Karpas-422 (cell line): Measurements from ENCODE around the gene DENND6B. TPM values are rescaled to one million over a fixed set of nuclear protein-coding genes. Genes with fewer than 3 reads are reported as not detected.
A peak's percentile ranks its signal among the peaks of the same experiment; 100 is the strongest.
"Not testable (repeated sequence)": the region's sequence is repeated elsewhere in the genome, so short reads cannot be mapped to it uniquely, and the experiment has no call there.

Source experiments
- DNase-seq: peaks from one replicate; pipeline ENCODE4 v3.0.0-alpha.2; 2015
- H2AFZ ChIP-seq: fragments of 200-600 bp; sonication (generic); 2 replicates; pipeline ENCODE4 v1.6.1; 2014; ENCODE audit warnings: antibody characterized with exemption, low read length, mixed read lengths
- H3K27ac ChIP-seq: fragments of 200-600 bp; sonication (generic); 2 replicates; pipeline ENCODE4 v1.5.1; 2014; ENCODE audit warnings: mild to moderate bottlenecking, low read length, moderate library complexity
- H3K27me3 ChIP-seq: fragments of 200-600 bp; sonication (generic); 2 replicates; pipeline ENCODE4 v1.6.1; 2014; ENCODE audit warnings: low read length, mixed read lengths
- H3K36me3 ChIP-seq: fragments of 200-600 bp; sonication (generic); 2 replicates; pipeline ENCODE4 v1.6.1; 2014; ENCODE audit warnings: low read length, mixed read lengths; ENCODE audit not compliant: insufficient read depth
- H3K4me1 ChIP-seq: fragments of 200-600 bp; sonication (generic); 2 replicates; pipeline ENCODE4 v1.6.1; 2014; ENCODE audit warnings: mild to moderate bottlenecking, low read length, mixed read lengths
- H3K4me2 ChIP-seq: fragments of 200-600 bp; sonication (generic); 2 replicates; pipeline ENCODE4 v1.6.1; 2014; ENCODE audit warnings: low read length, low read depth, mild to moderate bottlenecking; ENCODE audit not compliant: poor library complexity, severe bottlenecking
- H3K4me3 ChIP-seq: fragments of 200-600 bp; sonication (generic); 2 replicates; pipeline ENCODE4 v1.5.1; 2014; ENCODE audit warnings: mild to moderate bottlenecking, antibody characterized with exemption, low read length, mixed read lengths
- H3K79me2 ChIP-seq: fragments of 200-600 bp; sonication (generic); 2 replicates; pipeline ENCODE4 v1.6.1; 2014; ENCODE audit warnings: mild to moderate bottlenecking, low read length, mixed read lengths
- H3K9ac ChIP-seq: fragments of 200-600 bp; sonication (generic); 2 replicates; pipeline ENCODE4 v1.6.0; 2014; ENCODE audit warnings: low read length
- H3K9me2 ChIP-seq: fragments of 200-600 bp; sonication (generic), shearing (Covaris generic); replicated peaks from 2 replicates; pipeline ENCODE4 v1.6.0; 2014; ENCODE audit warnings: mild to moderate bottlenecking, low read length, moderate library complexity; ENCODE audit not compliant: insufficient read depth
- H3K9me3 ChIP-seq: fragments of 300-700, 200-600 bp; sonication (generic); 2 replicates; pipeline ENCODE4 v1.6.1; 2014; ENCODE audit warnings: low read length, mixed read lengths
- H4K20me1 ChIP-seq: fragments of 200-600 bp; sonication (generic); 2 replicates; pipeline ENCODE4 v1.6.1; 2014; ENCODE audit warnings: mild to moderate bottlenecking, antibody characterized with exemption, low read length, low read depth; ENCODE audit not compliant: insufficient read depth
- total RNA-seq: library from RNA; depleted of rRNA; stranded (reverse); fragments of >200 nt; shearing (Covaris generic); gene quantifications from 2 replicates; pipeline ENCODE4 v1.2.3, GENCODE V29; 2014; ENCODE audit warnings: low replicate concordance

DENND6B gene
- total RNA-seq, 1 experiment from 2014 or later = 2.7 TPM

GRCh38 chr22:50273352-50273751 lies 53.5 kb downstream of the DENND6B start:
- not testable (repeated sequence) for DNase-seq, H3K27me3 ChIP-seq, H3K4me3 ChIP-seq, H3K79me2 ChIP-seq, H3K4me2 ChIP-seq, H2AFZ ChIP-seq, H3K9me2 ChIP-seq, H3K27ac ChIP-seq, H3K9me3 ChIP-seq, H4K20me1 ChIP-seq, H3K36me3 ChIP-seq, H3K9ac ChIP-seq
- peaks cover 24% of the 10 kb centered on the region for H3K4me1 ChIP-seq

GRCh38 chr22:50272044-50272802 lies 54.6 kb downstream of the DENND6B start:
- Histone ChIP-seq H3K9me2 (no peaks in the 10 kb centered on the region), H3K4me2 (peak overlapping the region; percentile 96), H3K4me1 (peaks cover 24% of the 10 kb centered on the region), H3K36me3 (no peaks in the 10 kb centered on the region), H3K27me3 (no peaks in the 10 kb centered on the region), H3K9me3 (peaks cover 4% of the 10 kb centered on the region; the same call in 1 of the 2 replicates), H3K4me3 (peak overlapping the region; percentile 77; the same call in 1 of the 2 replicates), H3K9ac (no peak overlapping the region), H3K27ac (no peak overlapping the region), H4K20me1 (no peaks in the 10 kb centered on the region), H3K79me2 (no peaks in the 10 kb centered on the region), H2AFZ (no peak overlapping the region)
- DNase-seq = no peak

GRCh38 chr22:50271519-50271970 lies 55.3 kb downstream of the DENND6B start:
- H3K9me3 ChIP-seq = peaks cover 4% of the 10 kb centered on the region; the same call in 1 of the 2 replicates
- DNase-seq = peak; percentile 85
- H3K4me1 ChIP-seq = peaks cover 24% of the 10 kb centered on the region
- H2AFZ ChIP-seq = no peak overlapping the region
- no peak overlapping the region for H3K27ac ChIP-seq
- no peaks in the 10 kb centered on the region for H4K20me1 ChIP-seq
- no peaks in the 10 kb centered on the region for H3K36me3 ChIP-seq
- H3K9me2 ChIP-seq = no peaks in the 10 kb centered on the region
- no peaks in the 10 kb centered on the region for H3K27me3 ChIP-seq
- peak overlapping the region; percentile 77 for H3K4me3 ChIP-seq
- peak overlapping the region; percentile 75; the same call in 1 of the 2 replicates for H3K9ac ChIP-seq
- H3K79me2 ChIP-seq = no peaks in the 10 kb centered on the region
- peak overlapping the region; percentile 96 for H3K4me2 ChIP-seq

DNA sequence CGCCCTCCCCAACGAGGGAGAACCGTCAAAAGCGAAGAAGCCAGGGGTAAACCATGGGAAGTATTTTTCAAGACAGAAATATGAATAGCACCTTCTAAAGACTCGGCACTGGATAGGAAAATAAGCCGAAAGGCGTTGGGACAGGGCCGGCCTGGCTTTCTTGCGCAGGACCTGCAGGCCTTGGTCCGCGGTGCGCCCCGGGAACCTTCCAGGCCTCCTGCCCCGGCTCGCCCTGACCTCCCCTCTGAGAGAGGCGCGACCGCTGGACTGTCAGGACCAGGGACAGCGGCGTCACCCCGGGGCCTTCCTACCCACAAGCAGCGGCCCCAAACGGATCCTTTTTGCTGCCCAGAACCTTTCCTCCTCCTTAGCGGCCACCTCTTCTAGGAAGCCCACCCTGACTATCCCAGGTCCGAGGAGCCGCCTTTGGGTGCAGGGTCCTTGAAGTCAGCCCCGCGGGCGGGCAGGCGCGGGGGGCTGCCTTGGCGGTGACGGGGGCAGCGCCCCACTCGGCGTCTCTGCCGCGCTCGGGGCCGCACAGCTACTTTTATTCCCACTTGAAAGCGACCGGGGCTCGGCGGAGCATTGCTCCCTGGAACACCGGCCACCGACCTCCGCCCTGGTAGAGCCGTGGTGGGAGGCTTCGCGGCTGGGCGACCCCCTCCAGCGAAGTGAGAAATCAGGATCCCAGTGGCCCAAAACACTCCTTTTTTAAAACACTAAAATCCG lies 56.0 kb downstream of the DENND6B start:
- no peak overlapping the region for H3K27ac ChIP-seq

DNA sequence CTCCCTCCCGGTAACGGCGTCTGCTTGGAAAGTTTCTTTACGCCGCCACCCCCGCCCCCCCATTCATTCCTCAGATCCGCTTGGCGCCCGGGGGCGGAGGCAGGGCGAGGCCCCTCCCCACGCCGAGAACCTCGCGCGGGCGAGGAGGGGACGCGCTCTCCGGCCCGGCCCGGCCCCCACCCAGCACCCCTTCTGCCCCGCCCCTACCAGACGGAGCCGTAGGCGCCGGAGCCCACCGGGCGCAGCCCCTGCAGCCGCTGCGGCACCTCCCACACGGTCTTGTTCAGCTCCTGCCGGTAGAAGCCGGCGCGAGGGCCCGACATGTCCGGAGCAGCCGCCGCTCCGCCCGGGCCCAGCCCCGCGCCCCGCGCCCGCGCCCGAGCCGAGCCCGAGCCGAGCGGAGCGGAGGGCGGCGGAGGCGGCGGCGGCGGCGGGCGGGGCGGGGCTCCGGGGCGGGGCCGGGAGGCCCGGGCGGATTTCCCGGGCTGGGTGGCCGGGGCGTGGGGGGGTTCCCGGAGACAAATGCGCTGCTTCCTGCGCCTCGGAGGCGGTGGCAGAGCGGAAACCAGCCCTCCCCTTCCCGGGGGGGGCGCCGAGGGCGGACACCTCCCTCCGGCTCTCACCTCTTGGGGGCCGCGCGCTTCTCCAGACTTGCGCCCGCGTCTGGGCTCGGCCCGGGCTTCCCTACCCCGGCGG lies 56.7 kb downstream of the DENND6B start, which contains the start of gene MAPK11:
Gene MAPK11 (minus strand): TSS at position 411 of the 696 bp plus-strand sequence. CDS start 88 bp downstream, at position 323.
- Histone ChIP-seq H3K9me2 (no peaks in the 10 kb centered on the region), H2AFZ (peak within 1 kb of the TSS; percentile 60), H3K4me3 (peak within 1 kb of the TSS; percentile 77), H3K9me3 (no peaks in the 10 kb centered on the region; the same call in 1 of the 2 replicates), H3K4me2 (peak within 1 kb of the TSS; percentile 96), H3K27ac (peak within 1 kb of the TSS; percentile 46), H3K79me2 (no peaks in the 10 kb centered on the region), H4K20me1 (no peaks in the 10 kb centered on the region), H3K4me1 (peaks cover 24% of the 10 kb centered on the region), H3K36me3 (no peaks in the 10 kb centered on the region), H3K9ac (peak within 1 kb of the TSS; percentile 75), H3K27me3 (no peaks in the 10 kb centered on the region)
- DNase-seq = peak; percentile 89

More for the DNA sequence above, 56.0 kb downstream of the DENND6B start:
- Histone ChIP-seq H3K4me3 (peak overlapping the region; percentile 77), H3K9ac (peak overlapping the region; percentile 75), H3K4me1 (peaks cover 24% of the 10 kb centered on the region), H3K9me2 (no peaks in the 10 kb centered on the region), H3K79me2 (no peaks in the 10 kb centered on the region), H3K4me2 (peak overlapping the region; percentile 96), H3K36me3 (no peaks in the 10 kb centered on the region), H3K27me3 (no peaks in the 10 kb centered on the region), H3K9me3 (peaks cover 2% of the 10 kb centered on the region; the same call in 1 of the 2 replicates), H2AFZ (peak overlapping the region; percentile 48; the same call in 1 of the 2 replicates), H4K20me1 (no peaks in the 10 kb centered on the region)
- peak; percentile 84 for DNase-seq

DNA sequence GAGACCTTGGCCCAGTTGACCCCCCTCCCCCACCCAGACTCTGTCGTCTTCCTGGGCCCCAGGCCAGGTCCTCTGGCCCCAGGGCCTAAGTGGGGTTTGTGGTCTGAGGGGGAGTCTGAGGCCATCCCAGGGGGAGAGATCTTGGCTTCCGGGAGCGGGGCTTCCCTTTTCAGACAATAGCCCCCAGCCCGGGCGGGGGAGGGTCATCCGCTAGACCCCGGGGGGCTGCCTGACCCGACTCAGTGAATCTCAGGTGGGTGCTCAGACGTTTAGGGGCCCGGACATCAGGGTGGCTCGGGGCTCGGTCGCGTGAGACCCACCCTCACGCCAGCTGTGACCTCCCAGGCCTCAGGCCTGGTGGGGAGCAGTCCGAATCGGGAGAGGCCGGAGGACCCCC lies 57.2 kb downstream of the DENND6B start:
- Histone ChIP-seq H2AFZ (peak overlapping the region; percentile 60), H3K4me2 (peak overlapping the region; percentile 92), H4K20me1 (no peaks in the 10 kb centered on the region), H3K9ac (peak overlapping the region; percentile 75), H3K9me3 (no peaks in the 10 kb centered on the region), H3K36me3 (no peaks in the 10 kb centered on the region), H3K79me2 (no peaks in the 10 kb centered on the region), H3K4me1 (peaks cover 24% of the 10 kb centered on the region), H3K9me2 (no peaks in the 10 kb centered on the region), H3K27ac (peak overlapping the region; percentile 46), H3K4me3 (peak overlapping the region; percentile 77), H3K27me3 (no peaks in the 10 kb centered on the region)
- no peak for DNase-seq

DNA sequence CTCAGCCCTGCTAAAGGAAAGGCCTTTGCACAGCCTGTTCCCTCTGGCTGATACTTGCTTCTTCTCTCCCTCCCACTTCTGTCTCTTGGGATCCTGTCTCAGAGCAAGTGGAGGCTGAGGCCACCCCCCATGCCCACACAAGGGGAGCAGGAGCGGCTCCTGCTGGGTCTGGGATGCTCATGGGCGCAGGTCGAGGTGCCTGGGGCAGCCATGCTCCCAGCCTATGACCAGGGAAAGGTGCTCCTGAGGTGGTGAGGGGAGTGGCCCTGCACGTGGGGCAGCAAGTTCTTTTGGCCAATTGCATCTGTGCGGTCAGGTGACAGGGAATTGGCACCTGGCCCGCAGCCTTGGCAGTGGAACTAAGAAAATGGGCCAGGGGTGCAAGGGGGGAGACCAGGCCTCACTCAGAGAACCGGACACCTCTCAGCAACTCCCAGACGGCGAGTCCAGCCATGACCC lies 58.1 kb downstream of the DENND6B start:
- Histone ChIP-seq H2AFZ (no peak overlapping the region), H3K9ac (no peak overlapping the region), H3K36me3 (no peaks in the 10 kb centered on the region), H3K27me3 (no peaks in the 10 kb centered on the region), H3K27ac (no peak overlapping the region), H3K4me2 (no peak overlapping the region), H3K4me1 (peaks cover 24% of the 10 kb centered on the region), H3K9me2 (no peaks in the 10 kb centered on the region), H3K4me3 (no peak overlapping the region), H3K79me2 (no peaks in the 10 kb centered on the region), H3K9me3 (no peaks in the 10 kb centered on the region), H4K20me1 (no peaks in the 10 kb centered on the region)
- no peak for DNase-seq
